IgD-negative memory B cell (primary cell): Measurements from ENCODE around the gene WDR1. TPM values are rescaled to one million over a fixed set of nuclear protein-coding genes. Genes with fewer than 3 reads are reported as not detected.

Source experiments
- H3K27ac Mint-ChIP-seq, 3 donors: one replicate each; pipeline ENCODE4 v1.8.0; 2020 to 2022; ENCODE audit warnings: mild to moderate bottlenecking in 3 of 3, mixed read lengths in 3 of 3, moderate library complexity in 1 of 3
- H3K27me3 Mint-ChIP-seq: one replicate; pipeline ENCODE4 v1.8.0; 2021; ENCODE audit warnings: mixed read lengths
- H3K36me3 Mint-ChIP-seq: one replicate; pipeline ENCODE4 v1.8.0; 2020; ENCODE audit warnings: mild to moderate bottlenecking, mixed read lengths
- H3K4me1 Mint-ChIP-seq, 3 donors: one replicate each; pipeline ENCODE4 v1.8.0; 2020 to 2022; ENCODE audit warnings: mixed read lengths in 3 of 3, mild to moderate bottlenecking in 1 of 3
- H3K4me3 Mint-ChIP-seq, 4 donors: one replicate each; pipeline ENCODE4 v1.8.0; 2020 to 2022; ENCODE audit warnings: mild to moderate bottlenecking in 4 of 4, mixed read lengths in 4 of 4, moderate library complexity in 3 of 4
- H3K9me3 Mint-ChIP-seq, 3 donors: one replicate each; pipeline ENCODE4 v1.8.0; 2020 to 2021; ENCODE audit warnings: mixed read lengths in 3 of 3, mild to moderate bottlenecking in 1 of 3
- polyA plus RNA-seq: library from polyadenylated mRNA; unstranded; fragments of 300-500 nt; fragmentation: Illumina TruSeq; gene quantifications from one replicate; pipeline ENCODE4 v1.2.3, GENCODE V29; 2021

The WDR1 gene
- polyA plus RNA-seq, 1 donor from 2014 or later, result 213 TPM

DNA sequence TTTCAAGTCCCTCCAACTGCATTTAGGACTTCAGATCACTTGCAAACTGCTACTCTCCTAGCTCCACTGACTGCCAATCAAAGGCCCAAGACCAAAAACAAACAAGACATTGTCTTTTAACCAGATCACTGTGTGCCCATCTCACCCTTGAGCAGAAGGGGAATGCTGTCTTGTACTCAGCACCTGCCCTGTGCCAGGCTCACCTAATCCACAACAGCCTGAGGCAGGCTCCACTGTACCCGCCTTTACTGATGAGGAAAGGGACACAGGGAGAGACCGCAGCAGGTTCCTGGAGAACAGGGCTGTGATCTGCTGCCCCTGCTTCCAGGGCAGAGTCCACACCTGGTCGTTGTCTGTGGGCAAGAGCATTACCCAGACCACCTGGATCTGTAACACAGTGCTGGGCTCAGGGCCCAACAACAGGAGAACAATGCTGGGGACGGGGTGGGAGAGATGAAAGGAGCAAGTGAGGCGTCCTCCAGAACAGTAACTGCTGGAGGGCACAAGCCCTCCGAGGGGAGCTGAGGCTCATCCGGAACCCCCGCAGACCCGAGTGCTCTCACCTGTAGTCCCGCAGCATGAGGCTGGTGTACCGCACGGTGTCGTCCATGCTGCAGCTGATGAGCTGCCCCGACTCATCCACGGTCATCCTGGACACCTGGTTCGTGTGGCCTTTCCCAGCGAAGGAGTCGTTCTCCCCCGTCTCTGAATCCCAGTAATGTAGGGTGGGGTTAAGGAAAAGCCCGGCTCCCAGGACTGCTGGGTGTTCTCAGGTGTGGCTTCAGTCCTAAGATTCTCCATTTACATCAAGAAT, 33.9 kb downstream of the WDR1 start:
- no peaks in the 10 kb centered on the region for H3K36me3 Mint-ChIP-seq
- H3K27me3 Mint-ChIP-seq, result no peaks in the 10 kb centered on the region
- no peak overlapping the region for H3K4me3 Mint-ChIP-seq
- no peaks in the 10 kb centered on the region for H3K9me3 Mint-ChIP-seq
- peak overlapping the region in 1 of 3 donors; percentile 14 for H3K27ac Mint-ChIP-seq
- H3K4me1 Mint-ChIP-seq, result no peaks in the 10 kb centered on the region

DNA sequence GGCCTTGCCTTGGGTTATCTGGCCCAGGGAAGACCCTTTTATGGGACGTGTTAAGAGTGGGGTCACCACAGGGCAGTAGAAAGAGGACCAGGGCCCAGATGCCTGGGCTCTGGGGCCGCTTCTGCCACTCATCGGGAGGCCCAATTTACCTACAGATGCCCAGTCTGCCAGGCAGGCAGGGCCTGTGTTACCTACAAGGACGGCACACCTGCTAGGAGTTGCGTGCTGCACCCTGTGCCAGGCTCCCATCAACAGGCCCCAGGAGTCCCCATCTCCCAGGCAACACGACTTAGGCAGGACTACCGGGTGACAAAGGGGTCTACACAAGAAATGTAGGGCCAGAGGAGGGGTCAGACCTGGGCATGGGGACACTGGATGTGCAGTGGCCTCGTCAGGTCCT, 34.6 kb downstream of the WDR1 start:
- H3K4me3 Mint-ChIP-seq, result no peak overlapping the region
- H3K4me1 Mint-ChIP-seq, result no peaks in the 10 kb centered on the region
- no peaks in the 10 kb centered on the region for H3K9me3 Mint-ChIP-seq
- H3K27ac Mint-ChIP-seq, result peak overlapping the region in 1 of 3 donors; percentile 14
- no peaks in the 10 kb centered on the region for H3K36me3 Mint-ChIP-seq
- H3K27me3 Mint-ChIP-seq, result no peaks in the 10 kb centered on the region

DNA sequence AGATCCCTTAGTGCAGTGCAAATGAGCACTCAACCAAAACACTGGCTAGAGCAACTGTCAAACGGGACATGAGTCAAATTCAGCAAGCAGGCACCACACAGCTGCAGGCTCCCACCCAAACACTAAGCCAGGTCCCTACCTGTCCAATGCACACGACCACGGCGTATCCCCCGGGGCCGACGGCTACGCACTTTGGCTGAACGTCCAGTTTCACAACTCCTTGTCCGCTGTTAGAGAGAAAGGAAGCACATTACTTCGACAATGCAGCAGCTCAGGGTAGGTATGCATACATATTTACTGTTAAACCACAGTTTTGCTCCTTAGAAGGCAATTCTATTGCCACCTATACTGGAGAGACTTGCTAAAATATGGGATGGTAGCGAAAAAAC, 35.4 kb downstream of the WDR1 start:
- no peaks in the 10 kb centered on the region for H3K36me3 Mint-ChIP-seq

DNA sequence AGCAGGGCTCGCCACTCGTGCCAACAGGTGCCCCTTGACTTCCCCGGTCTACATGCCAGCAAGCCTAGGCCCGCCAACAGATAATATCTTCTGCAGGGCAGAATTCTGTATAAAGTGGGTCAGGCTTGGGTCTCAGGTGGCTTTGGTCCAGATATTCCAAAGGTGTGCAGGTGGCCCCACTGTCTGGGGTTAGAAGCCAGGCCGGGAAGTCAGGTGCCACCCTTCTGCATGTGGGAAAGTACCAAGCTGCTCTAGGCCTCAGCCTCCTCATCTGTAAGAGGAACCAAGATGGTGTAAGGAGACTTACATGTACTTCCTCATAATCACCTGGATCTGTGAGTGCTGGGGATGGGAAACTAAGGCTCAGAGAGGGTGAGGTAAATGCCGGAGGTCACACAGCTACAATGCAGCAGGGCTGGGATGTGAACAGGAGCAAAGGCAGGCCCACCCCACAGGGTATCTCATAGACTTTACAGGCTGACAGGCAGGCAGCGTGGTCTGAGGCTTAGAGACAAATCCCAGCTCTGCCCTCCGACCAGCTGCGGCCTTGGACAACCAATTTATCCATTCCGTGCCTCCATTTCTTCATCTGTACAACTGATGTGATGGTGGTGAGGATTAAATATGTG, 35.9 kb downstream of the WDR1 start:
- no peak overlapping the region for H3K27ac Mint-ChIP-seq
- H3K36me3 Mint-ChIP-seq, result no peaks in the 10 kb centered on the region
- no peaks in the 10 kb centered on the region for H3K27me3 Mint-ChIP-seq
- peaks cover 0 to 1% (median 0%) of the 10 kb centered on the region in 3 donors for H3K4me1 Mint-ChIP-seq
- no peak overlapping the region for H3K4me3 Mint-ChIP-seq
- no peaks in the 10 kb centered on the region for H3K9me3 Mint-ChIP-seq

More for the DNA sequence above, 35.4 kb downstream of the WDR1 start:
- Mint-ChIP-seq H3K27ac (no peak overlapping the region), H3K4me3 (no peak overlapping the region), H3K27me3 (no peaks in the 10 kb centered on the region), H3K4me1 (peaks cover 0 to 1% (median 0%) of the 10 kb centered on the region in 3 donors), H3K9me3 (no peaks in the 10 kb centered on the region)

DNA sequence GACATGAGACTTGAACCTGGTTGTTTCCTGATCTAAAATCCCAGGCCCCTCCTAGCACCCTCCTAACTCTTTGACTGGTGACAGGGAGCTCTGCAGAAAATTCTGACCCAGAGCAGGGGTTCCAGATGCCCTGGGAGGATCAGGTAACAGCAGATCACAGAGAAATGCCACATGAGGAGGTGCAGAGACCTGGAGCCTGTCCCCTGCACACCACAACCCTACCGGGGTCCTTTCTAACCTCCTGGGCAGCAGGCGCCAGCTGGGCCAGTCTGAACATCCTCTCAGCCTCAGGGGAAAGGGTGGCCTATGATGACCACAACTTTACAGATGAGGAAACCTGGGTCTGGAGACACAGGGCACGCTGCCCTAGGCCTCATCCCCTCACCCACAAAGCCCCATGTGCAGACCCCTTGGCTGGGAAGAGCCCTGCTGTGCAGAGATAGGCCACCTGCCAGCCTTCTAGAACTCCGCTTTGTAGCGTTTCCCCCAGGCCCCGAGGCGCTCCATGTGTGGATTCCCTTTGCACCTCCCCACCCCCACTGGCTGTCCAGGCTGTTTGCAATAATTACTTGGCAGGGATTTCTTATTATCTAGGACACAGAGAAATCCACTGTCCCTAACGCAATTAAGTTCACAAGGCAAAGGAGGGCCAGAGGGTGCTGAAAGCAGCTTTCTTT, 36.5 kb downstream of the WDR1 start:
- Mint-ChIP-seq H3K27ac (no peak overlapping the region), H3K36me3 (no peaks in the 10 kb centered on the region), H3K27me3 (no peaks in the 10 kb centered on the region), H3K4me1 (peaks cover 0 to 1% (median 0%) of the 10 kb centered on the region in 3 donors), H3K9me3 (no peaks in the 10 kb centered on the region), H3K4me3 (no peak overlapping the region)

DNA sequence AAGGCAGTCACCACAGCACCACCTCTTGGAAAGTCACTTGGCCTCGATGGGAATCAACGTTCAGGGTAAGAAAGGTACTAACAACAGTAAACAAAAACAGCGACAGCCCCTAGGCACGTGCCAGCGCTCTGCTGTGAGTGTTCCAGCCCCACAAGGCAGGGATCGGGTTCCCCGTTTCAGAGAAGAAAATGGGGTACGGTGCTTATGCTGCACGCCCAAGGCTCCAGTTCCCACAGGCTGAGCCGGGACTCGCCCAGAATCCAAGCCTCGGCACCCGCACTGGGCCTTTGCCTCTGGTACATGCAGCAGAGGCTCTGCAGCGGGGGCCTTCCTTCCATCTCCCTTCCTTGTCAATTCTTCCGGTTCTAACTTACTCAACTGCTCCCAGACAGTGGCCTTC, 37.3 kb downstream of the WDR1 start:
- peaks cover 0 to 1% (median 0%) of the 10 kb centered on the region in 3 donors for H3K4me1 Mint-ChIP-seq
- H3K27me3 Mint-ChIP-seq, result no peaks in the 10 kb centered on the region
- H3K36me3 Mint-ChIP-seq, result peaks cover 3% of the 10 kb centered on the region
- peak overlapping the region in 1 of 3 donors; percentile 67 for H3K27ac Mint-ChIP-seq
- no peaks in the 10 kb centered on the region for H3K9me3 Mint-ChIP-seq
- peak overlapping the region in 1 of 4 donors; percentile 54 for H3K4me3 Mint-ChIP-seq

DNA sequence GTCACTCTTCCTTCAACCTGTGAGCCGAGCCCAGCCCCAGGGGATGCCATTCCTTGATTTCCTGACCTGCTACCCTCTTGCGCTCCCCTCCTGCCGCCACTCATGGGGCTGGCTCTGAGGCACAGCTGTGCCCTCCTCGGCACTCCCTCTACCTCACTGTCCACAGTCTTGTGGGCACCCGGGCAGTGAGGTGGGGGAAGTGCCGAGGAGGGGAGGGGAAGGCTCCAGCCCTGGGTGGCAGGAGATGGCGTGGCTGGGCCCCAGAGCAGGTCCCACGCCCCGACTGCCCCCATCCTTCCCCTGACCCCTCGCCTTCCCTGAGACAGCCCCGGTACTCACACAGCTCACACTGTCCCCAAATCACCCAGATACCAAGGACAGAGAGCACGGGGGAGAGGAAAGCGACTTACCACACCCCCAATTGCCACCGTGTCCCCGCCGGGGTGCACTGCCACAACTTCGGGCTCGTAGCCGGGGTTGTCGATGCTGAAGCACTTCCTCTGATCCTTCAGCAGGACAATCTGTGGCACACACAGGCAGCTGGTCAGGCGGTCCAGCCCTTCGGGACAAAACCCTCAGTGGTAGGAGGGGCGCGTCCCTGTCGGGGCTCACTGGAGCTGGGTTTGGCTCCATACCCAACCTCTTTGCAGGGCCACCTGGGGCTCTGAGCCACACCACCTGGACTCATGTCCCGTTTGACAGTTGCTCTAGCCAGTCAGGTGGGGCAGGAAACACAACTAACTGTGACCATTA, 37.9 kb downstream of the WDR1 start:
- Mint-ChIP-seq H3K9me3 (no peaks in the 10 kb centered on the region), H3K36me3 (peaks cover 3% of the 10 kb centered on the region), H3K27me3 (no peaks in the 10 kb centered on the region), H3K4me3 (peak overlapping the region in 1 of 4 donors; percentile 54), H3K4me1 (peaks cover 0 to 1% (median 0%) of the 10 kb centered on the region in 3 donors), H3K27ac (peak overlapping the region in 2 of 3 donors; percentile 64 to 67)

DNA sequence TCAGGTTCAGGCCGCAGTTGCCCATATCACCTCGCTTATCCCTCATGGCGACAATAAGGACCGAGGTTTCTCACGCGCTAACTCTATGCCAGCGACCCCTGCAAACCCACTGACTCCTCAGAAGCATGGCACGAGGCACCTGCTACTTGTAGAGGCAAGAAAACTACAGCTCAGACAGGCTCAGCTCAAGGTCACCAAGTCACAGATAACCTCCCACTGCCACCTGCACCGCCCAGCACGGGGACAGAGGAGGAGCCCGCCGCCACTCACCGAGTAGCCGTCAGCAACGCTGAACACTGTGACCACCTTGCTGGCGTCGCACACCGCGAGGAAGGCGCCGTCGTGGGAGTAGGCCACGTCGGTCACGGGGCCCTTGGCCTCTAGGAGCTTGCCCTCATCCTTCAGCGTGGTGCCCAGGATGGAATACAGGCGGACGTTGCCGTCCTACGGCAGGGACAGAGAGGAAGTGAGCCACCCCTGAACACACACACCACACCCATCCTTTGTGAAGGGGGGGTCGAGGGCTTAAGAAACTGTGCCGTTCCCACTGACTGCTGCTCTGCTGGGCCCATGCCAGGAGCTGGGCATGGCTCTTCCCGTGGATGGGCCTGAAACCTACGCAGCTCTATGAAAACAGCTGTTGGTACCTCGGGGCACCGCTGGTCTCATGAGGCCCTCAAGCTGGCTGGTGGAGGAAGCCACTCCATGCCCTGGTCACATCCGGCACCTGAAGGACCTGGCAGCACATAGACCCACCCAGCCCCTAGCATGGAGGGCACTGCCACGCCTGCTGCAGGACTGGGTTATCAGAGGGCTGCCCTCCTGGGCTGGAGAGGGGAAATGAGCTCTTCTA, 38.9 kb downstream of the WDR1 start:
- Mint-ChIP-seq H3K27me3 (no peaks in the 10 kb centered on the region), H3K4me1 (peaks cover 0 to 1% (median 0%) of the 10 kb centered on the region in 3 donors), H3K36me3 (peaks cover 3% of the 10 kb centered on the region), H3K4me3 (no peak overlapping the region), H3K27ac (peak overlapping the region in 2 of 3 donors; percentile 43 to 56), H3K9me3 (no peaks in the 10 kb centered on the region)

DNA sequence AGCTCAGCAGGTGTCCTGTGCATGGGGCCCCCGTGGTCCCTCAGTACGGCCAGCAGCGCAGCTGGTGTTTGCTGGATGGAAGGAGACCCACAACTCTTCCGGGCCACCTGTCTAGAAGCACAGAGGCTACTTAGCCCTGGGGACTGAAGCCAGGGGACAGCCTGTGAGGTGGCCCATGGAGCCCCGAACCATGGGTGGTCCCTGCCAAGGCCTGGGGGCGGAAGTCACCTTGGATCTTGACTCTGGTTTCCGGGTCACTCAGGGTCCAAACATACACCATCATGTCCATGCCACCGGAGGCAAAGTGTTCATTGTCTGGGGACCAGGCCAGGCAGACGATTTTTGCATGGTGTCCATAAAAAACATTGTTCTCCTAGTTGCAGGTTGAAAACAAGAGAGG, 39.5 kb downstream of the WDR1 start:
- peak overlapping the region in 1 of 3 donors; percentile 35 for H3K27ac Mint-ChIP-seq
- H3K9me3 Mint-ChIP-seq, result no peaks in the 10 kb centered on the region
- no peaks in the 10 kb centered on the region for H3K27me3 Mint-ChIP-seq
- H3K4me3 Mint-ChIP-seq, result no peak overlapping the region
- H3K4me1 Mint-ChIP-seq, result peaks cover 0 to 1% (median 0%) of the 10 kb centered on the region in 3 donors
- peaks cover 3% of the 10 kb centered on the region for H3K36me3 Mint-ChIP-seq

DNA sequence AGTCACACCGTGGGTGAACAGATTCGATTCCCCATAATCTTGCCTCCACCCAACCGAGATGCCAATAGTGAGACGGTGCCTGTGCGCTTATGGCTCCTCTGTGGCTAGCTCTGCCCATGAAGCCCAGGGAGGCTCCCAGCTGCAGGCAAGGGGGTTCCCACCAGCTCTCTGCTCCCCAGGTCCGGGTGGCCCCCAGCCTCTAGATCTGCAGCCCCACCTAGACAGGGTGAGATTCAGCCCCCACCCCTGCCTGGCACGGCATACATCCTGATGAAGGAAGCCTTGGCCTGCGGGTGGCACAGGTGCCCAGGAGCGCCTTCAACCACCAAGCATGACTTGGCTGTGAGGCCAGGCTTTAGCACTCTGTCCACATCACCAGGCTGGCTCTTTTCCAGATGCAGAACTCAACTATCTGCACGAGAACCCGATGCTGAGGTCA, 40.6 kb downstream of the WDR1 start:
- H3K4me3 Mint-ChIP-seq, result no peak overlapping the region
- H3K27ac Mint-ChIP-seq, result peak overlapping the region in 2 of 3 donors; percentile 23 to 32
- H3K36me3 Mint-ChIP-seq, result peaks cover 3% of the 10 kb centered on the region
- no peaks in the 10 kb centered on the region for H3K9me3 Mint-ChIP-seq
- no peaks in the 10 kb centered on the region for H3K27me3 Mint-ChIP-seq
- H3K4me1 Mint-ChIP-seq, result peaks cover 0 to 1% (median 0%) of the 10 kb centered on the region in 3 donors

DNA sequence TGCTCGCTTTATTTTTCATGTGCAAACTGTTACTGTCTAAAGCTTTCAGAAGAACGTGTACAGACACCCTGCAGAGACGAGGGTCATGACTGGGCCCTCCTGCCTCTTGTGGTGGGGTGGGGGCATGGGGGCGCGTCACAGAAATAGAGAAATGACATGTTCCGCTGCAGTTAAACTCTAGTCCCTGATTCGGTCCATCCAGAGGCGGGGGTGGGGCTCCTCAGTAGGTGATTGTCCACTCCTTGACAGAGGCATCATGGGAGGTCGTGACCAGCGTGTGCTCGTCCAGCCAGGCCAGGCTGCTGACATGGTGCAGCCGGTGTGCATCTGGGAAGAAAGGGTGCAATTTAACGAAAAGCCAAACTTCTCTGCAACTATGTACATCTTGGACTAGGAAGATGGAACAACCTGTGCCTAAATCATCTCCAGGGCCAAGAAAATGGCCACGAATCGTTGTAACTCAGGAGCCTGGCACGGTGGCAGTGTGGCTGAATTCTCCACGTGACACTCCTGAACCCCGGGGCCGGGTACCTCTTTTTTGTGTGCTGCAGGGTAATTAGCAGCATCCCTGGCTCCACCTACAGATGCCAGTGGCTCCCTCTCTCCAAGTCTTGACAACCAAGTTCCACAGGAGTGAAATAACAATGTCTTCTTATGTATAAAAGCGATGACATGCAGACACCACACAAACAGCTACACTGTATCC, 41.3 kb downstream of the WDR1 start:
- Mint-ChIP-seq H3K4me1 (peaks cover 0 to 1% (median 0%) of the 10 kb centered on the region in 3 donors), H3K4me3 (no peak overlapping the region), H3K36me3 (peaks cover 3% of the 10 kb centered on the region), H3K27me3 (no peaks in the 10 kb centered on the region), H3K9me3 (no peaks in the 10 kb centered on the region), H3K27ac (no peak overlapping the region)

DNA sequence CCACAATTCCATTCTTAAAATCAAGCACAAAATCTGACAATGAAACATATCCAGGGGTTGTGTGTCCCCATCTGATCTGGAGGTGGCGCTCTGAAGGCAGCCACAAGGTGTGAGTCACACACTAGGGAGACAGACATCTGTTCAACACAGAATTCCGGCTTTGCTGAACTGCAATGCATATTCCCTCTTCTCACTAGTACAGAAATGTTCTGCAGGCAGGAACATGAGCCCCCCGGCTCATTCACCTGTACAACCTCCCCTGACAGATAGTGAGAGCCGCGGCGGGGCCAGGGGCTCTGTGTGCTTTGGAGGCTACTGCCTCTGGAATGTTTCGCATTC, 41.9 kb downstream of the WDR1 start:
- Mint-ChIP-seq H3K4me1 (peaks cover 0 to 1% (median 0%) of the 10 kb centered on the region in 3 donors), H3K27ac (peak overlapping the region in 1 of 3 donors; percentile 37), H3K9me3 (no peaks in the 10 kb centered on the region), H3K27me3 (no peaks in the 10 kb centered on the region), H3K4me3 (no peak overlapping the region), H3K36me3 (peaks cover 3% of the 10 kb centered on the region)

DNA sequence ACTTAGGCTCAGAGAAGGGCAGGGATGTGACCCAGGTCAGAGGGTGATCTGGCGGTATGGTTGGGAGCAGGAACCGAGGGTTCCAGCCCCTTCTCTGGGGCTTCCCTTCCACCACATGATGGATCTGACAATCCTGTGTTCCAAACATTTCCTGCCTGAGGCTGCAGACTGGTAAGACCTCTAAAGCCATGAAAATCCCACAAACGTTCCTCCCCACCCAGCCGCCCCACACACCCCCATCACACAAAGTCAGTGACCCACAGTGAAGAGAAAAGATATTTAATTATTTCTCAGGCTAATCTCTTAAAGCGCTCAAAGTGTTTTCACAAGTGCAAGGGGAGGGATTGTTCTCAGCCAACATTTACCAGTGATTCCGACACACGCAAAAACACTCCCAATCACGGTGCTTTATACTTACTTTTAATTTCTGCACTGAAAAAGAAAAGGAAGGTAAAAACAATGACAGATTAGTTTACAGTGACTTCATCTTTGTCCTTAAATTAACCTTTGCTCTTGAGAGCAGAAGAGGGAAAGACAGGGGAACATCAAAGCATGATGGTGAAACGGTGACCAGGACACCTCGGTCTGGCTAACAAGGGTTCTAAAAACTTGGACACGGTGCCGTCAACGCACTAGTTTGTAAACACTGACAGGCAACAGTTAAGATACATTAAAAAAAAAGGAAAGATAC, 42.4 kb downstream of the WDR1 start:
- H3K27ac Mint-ChIP-seq, result peak overlapping the region in 1 of 3 donors; percentile 37
- no peaks in the 10 kb centered on the region for H3K27me3 Mint-ChIP-seq
- no peak overlapping the region for H3K4me3 Mint-ChIP-seq
- peaks cover 3% of the 10 kb centered on the region for H3K36me3 Mint-ChIP-seq
- no peaks in the 10 kb centered on the region for H3K9me3 Mint-ChIP-seq
- peaks cover 0 to 1% (median 0%) of the 10 kb centered on the region in 3 donors for H3K4me1 Mint-ChIP-seq
